RWPE2 (cell line): ENCODE results near the gene TOP3B.

ENCODE experiments used
- ATAC-seq: fragments of 200-7000 bp; cut with Tn5 transposase; 3 replicates; pipeline ENCODE4 v1.9.1; 2021; ENCODE audit warnings: low read depth
- DNase-seq: peaks from one replicate; pipeline ENCODE4 v3.0.0-alpha.2; 2020; ENCODE audit warnings: low spot score
- H3K27ac ChIP-seq: fragments of 450-650 bp; 2 replicates; pipeline ENCODE4 v1.5.1; 2017; ENCODE audit warnings: mild to moderate bottlenecking; ENCODE audit not compliant: poor library complexity, severe bottlenecking
- H3K27me3 ChIP-seq: fragments of 250-450 bp; sonication (Bioruptor Pico); 2 replicates; pipeline ENCODE4 v1.5.1; 2021; ENCODE audit warnings: mild to moderate bottlenecking, moderate library complexity; ENCODE audit not compliant: insufficient read depth, poor library complexity, severe bottlenecking
- H3K36me3 ChIP-seq: fragments of 250-450 bp; sonication (Bioruptor Pico); 2 replicates; pipeline ENCODE4 v1.5.1; 2020; ENCODE audit warnings: low read depth, mild to moderate bottlenecking, moderate library complexity
- H3K4me1 ChIP-seq: fragments of 250-450 bp; sonication (Bioruptor Pico); 2 replicates; pipeline ENCODE4 v1.5.1; 2021; ENCODE audit warnings: mild to moderate bottlenecking, moderate library complexity; ENCODE audit not compliant: insufficient read depth, poor library complexity, severe bottlenecking
- H3K4me3 ChIP-seq: fragments of 250-450 bp; sonication (Bioruptor Pico); 2 replicates; pipeline ENCODE4 v1.5.1; 2021; ENCODE audit warnings: mild to moderate bottlenecking, moderate library complexity; ENCODE audit not compliant: severe bottlenecking
- H3K9me3 ChIP-seq: fragments of 250-450 bp; sonication (Bioruptor Pico); 2 replicates; pipeline ENCODE4 v1.5.1; 2021; ENCODE audit warnings: mild to moderate bottlenecking, moderate library complexity; ENCODE audit not compliant: severe bottlenecking
- CTCF ChIP-seq: fragments of 450-650 bp; IDR thresholded peaks from one replicate; pipeline ENCODE4 v1.5.1; 2017; ENCODE audit warnings: mild to moderate bottlenecking, moderate library complexity; ENCODE audit not compliant: poor library complexity, severe bottlenecking

The TOP3B gene

GRCh38 chr22:21939461-21939913, 43.1 kb downstream of the TOP3B start:
- Histone ChIP-seq H3K27me3 (no peaks in the 10 kb centered on the region), H3K4me3 (no peak overlapping the region), H3K27ac (peak overlapping the region; percentile 85), H3K36me3 (peaks cover 31% of the 10 kb centered on the region), H3K4me1 (peaks cover 27% of the 10 kb centered on the region), H3K9me3 (no peaks in the 10 kb centered on the region)
- TF ChIP-seq CTCF: no peak
- DNase-seq (no peak), ATAC-seq (no peak)

- DNase-seq (no peak), ATAC-seq (no peak)
- Histone ChIP-seq H3K9me3 (no peaks in the 10 kb centered on the region), H3K27me3 (no peaks in the 10 kb centered on the region), H3K36me3 (peaks cover 33% of the 10 kb centered on the region), H3K4me1 (peaks cover 27% of the 10 kb centered on the region), H3K4me3 (no peak overlapping the region), H3K27ac (peak overlapping the region; percentile 85)
- TF ChIP-seq CTCF: no peak
Observed at GRCh38 chr22:21938906-21939305, 43.7 kb downstream of the TOP3B start.

- peak; percentile 81 for ATAC-seq
Observed at GRCh38 chr22:21938071-21938822, 44.3 kb downstream of the TOP3B start.

GRCh38 chr22:21937821-21938070, 44.8 kb downstream of the TOP3B start:
- Histone ChIP-seq H3K4me1 (peaks cover 22% of the 10 kb centered on the region), H3K27ac (peak overlapping the region; percentile 85), H3K4me3 (peak overlapping the region; percentile 29), H3K36me3 (peaks cover 40% of the 10 kb centered on the region), H3K27me3 (no peaks in the 10 kb centered on the region), H3K9me3 (no peaks in the 10 kb centered on the region)
- DNase-seq (no peak), ATAC-seq (peak; percentile 44)
- TF ChIP-seq CTCF: no peak

More at GRCh38 chr22:21938071-21938822, 44.3 kb downstream of the TOP3B start:
- peak overlapping the region; percentile 29 for H3K4me3 ChIP-seq
- no peak for DNase-seq
- H3K4me1 ChIP-seq: peaks cover 27% of the 10 kb centered on the region
- peak overlapping the region; percentile 85 for H3K27ac ChIP-seq
- peak; percentile 99 for TF ChIP-seq CTCF
- H3K9me3 ChIP-seq: no peaks in the 10 kb centered on the region
- no peaks in the 10 kb centered on the region for H3K27me3 ChIP-seq
- H3K36me3 ChIP-seq: peaks cover 39% of the 10 kb centered on the region

- no peak for TF ChIP-seq CTCF
- peaks cover 17% of the 10 kb centered on the region for H3K4me1 ChIP-seq
- H3K36me3 ChIP-seq: peaks cover 44% of the 10 kb centered on the region
- ATAC-seq (no peak), DNase-seq (no peak)
- H3K27me3 ChIP-seq: no peaks in the 10 kb centered on the region
- H3K27ac ChIP-seq: peak overlapping the region; percentile 85
- H3K9me3 ChIP-seq: no peaks in the 10 kb centered on the region
- H3K4me3 ChIP-seq: no peak overlapping the region
Observed at GRCh38 chr22:21937041-21937820, 45.4 kb downstream of the TOP3B start.
